Naive B cell (primary cell): ENCODE results near the gene RAD21L1. TPM values are rescaled to one million over a fixed set of nuclear protein-coding genes. Genes with fewer than 3 reads are reported as not detected.
A peak's percentile ranks its signal among the peaks of the same experiment; 100 is the strongest.

ENCODE experiments used
- ATAC-seq, 2 donors: fragments of 150-1000 bp; cut with Tn5 transposase; 2 replicates each; pipeline ENCODE4 v1.10.0; 2021; ENCODE audit warnings: low read depth in 2 of 2, mild to moderate bottlenecking in 2 of 2, moderate library complexity in 2 of 2
- DNase-seq: peaks from one replicate; pipeline ENCODE4 v3.0.0; 2022
- H3K27ac Mint-ChIP-seq, 6 donors: one replicate each; pipeline ENCODE4 v1.8.0; 2020 to 2022; ENCODE audit warnings: mild to moderate bottlenecking in 6 of 6, mixed read lengths in 6 of 6, moderate library complexity in 5 of 6, inconsistent platforms in 2 of 6
- H3K27me3 Mint-ChIP-seq, 3 donors: one replicate each; pipeline ENCODE4 v1.8.0; 2021 to 2022; ENCODE audit warnings: mixed read lengths in 3 of 3, mild to moderate bottlenecking in 1 of 3
- H3K36me3 Mint-ChIP-seq, 2 donors: one replicate each; pipeline ENCODE4 v1.8.0; 2020 to 2022; ENCODE audit warnings: mixed read lengths in 2 of 2, inconsistent platforms in 1 of 2, mild to moderate bottlenecking in 1 of 2
- H3K4me1 Mint-ChIP-seq, 3 donors: one replicate each; pipeline ENCODE4 v1.8.0; 2020 to 2022; ENCODE audit warnings: mixed read lengths in 3 of 3, inconsistent platforms in 1 of 3, mild to moderate bottlenecking in 1 of 3, moderate library complexity in 1 of 3
- H3K4me3 Mint-ChIP-seq, 8 donors: one replicate each; pipeline ENCODE4 v1.8.0; 2020 to 2022; ENCODE audit warnings: mild to moderate bottlenecking in 8 of 8, mixed read lengths in 8 of 8, moderate library complexity in 8 of 8, inconsistent platforms in 2 of 8
- H3K9me3 Mint-ChIP-seq, 7 donors: one replicate each; pipeline ENCODE4 v1.8.0; 2020 to 2022; ENCODE audit warnings: mixed read lengths in 7 of 7, mild to moderate bottlenecking in 5 of 7, inconsistent platforms in 2 of 7, moderate library complexity in 1 of 7
- polyA plus RNA-seq, 6 donors: library from polyadenylated mRNA; unstranded; fragments of 300-500 nt; fragmentation: Illumina TruSeq; gene quantifications; one replicate each; pipeline ENCODE4 v1.2.3, GENCODE V29; 2021; ENCODE audit warnings: low read depth in 6 of 6

RAD21L1 gene
- polyA plus RNA-seq = not detected

DNA sequence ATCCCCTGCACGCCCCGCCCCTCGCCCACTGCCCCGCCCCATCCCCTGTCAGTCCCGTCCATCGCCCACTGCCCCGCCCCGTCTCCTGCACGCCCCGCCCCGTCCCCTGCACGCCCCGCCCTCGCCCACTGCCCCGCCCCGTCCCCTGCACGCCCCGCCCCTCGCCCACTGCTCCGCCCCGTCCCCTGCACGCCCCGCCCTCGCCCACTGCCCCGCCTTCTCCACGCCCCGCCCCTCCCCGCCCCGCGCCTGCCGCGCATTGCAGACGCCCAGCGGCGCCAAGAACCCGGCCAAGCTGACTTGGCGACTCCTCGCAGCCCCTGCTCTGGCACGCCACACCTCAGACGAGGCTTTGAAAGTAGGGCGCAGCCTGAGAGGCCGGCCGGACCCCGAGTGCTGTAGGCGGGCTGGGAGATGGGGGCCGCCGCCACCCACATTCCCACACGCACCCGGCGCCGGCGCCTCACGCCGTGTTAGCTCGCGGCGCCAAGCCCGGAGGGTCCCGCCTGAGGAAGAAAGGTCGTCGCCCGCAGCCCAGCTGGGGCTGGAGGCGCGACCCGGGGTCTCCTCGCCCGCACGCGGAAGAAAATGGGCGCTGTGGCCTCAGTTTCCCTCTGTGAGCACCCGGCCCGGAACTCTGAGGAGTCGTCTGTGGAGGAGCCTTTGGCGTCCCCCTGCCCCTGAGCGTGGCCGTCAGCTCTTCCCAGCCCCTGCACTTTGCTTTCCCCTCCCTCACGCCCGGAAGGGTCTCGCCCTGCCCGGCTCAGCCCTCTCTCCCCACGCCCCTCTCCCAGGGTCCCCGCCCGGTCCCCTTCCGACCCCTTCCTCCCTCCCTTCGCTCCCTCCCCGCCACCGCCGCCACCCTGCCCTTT is at the start of gene RAD21L1:
Gene RAD21L1 (plus strand): TSS at position 262 of the 872 bp plus-strand sequence. CDS start 2,410 bp downstream, outside the sequence.
- H3K9me3 Mint-ChIP-seq = peaks cover 0 to 21% (median 8%) of the 10 kb centered on the region in 7 donors
- peak within 1 kb of the TSS in 1 of 6 donors; percentile 42 for H3K27ac Mint-ChIP-seq
- peak within 1 kb of the TSS; percentile 69 to 91 (median 80) for H3K4me3 Mint-ChIP-seq
- peaks cover 18 to 53% (median 30%) of the 10 kb centered on the region in 3 donors for H3K27me3 Mint-ChIP-seq
- H3K4me1 Mint-ChIP-seq = peaks cover 3 to 16% (median 13%) of the 10 kb centered on the region in 3 donors
- peak; percentile 41 for DNase-seq
- H3K36me3 Mint-ChIP-seq = no peaks in the 10 kb centered on the region
- ATAC-seq = peak; percentile 72 to 79

DNA sequence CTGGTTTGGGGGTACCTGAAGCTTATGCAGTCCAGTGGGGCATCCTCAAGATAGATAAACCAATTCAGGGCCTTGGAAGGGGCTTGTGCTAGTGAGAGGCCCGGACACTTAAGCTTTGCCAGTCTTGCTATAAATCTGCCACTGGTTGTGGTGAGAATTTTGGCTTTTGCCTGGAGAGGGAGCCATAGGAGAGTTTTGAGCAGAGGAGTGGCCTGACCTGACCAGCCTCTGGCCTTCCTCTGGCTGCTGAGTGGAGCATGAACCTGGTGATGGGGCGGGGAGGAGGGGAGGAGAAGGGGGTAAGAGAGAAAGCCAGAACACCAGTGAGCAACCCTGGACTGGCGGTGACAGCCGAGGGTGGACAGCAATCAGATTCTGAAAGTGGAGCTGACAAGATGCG is 48.2 kb upstream of the RAD21L1 start:
- Mint-ChIP-seq H3K27ac (no peak overlapping the region), H3K4me1 (peaks cover 0 to 5% (median 4%) of the 10 kb centered on the region in 3 donors), H3K9me3 (no peaks in the 10 kb centered on the region), H3K27me3 (peaks cover 0 to 8% (median 6%) of the 10 kb centered on the region in 3 donors), H3K36me3 (peaks cover 15 to 21% of the 10 kb centered on the region in 2 donors), H3K4me3 (no peak overlapping the region)
- DNase-seq (no peak), ATAC-seq (no peak)

DNA sequence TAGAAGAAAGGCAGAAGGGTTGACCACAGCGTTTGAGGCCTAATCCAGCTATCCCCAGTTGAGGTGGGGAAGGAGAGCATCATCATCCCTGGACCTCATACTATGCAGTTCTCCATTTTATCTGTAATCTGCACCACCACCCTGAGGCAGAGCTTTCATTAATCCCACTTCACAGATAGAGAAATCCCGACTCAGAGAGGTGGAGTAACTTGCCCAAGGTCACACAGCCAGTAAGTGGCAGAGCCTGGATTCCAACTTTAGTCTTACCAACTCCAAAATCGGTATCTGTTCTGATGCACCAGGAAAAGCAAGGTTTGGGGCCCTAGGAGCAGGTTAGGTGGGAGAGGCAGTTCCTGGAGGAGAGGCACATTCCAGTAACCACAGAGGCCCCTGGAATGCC is 47.7 kb upstream of the RAD21L1 start:
- no peak for ATAC-seq
- peaks cover 12 to 21% of the 10 kb centered on the region in 2 donors for H3K36me3 Mint-ChIP-seq
- DNase-seq = no peak
- peaks cover 0 to 12% (median 10%) of the 10 kb centered on the region in 3 donors for H3K27me3 Mint-ChIP-seq
- peaks cover 0 to 5% (median 4%) of the 10 kb centered on the region in 3 donors for H3K4me1 Mint-ChIP-seq
- no peaks in the 10 kb centered on the region for H3K9me3 Mint-ChIP-seq
- no peak overlapping the region for H3K4me3 Mint-ChIP-seq
- H3K27ac Mint-ChIP-seq = no peak overlapping the region

DNA sequence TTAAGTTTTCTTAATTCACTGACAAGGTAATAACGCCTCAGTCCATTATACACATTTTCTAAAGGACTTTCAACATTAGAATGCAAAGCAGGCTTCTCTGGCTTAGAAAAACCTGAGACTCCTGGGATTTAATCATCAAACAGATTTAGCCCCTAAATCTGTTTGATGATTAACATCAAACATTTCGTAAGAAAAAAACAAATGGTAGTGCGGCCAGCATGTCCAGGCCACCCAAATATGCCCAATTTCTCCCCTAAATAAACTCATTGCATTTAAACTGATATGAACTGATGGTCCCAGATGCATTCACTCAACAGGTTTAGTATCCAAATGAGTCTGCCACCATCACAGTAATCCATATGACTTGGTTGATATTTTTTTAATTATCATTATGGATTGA is 47.2 kb upstream of the RAD21L1 start:
- DNase-seq (no peak), ATAC-seq (no peak)
- peaks cover 7 to 21% of the 10 kb centered on the region in 2 donors for H3K36me3 Mint-ChIP-seq
- peak overlapping the region in 1 of 6 donors; percentile 73 for H3K27ac Mint-ChIP-seq
- no peaks in the 10 kb centered on the region for H3K9me3 Mint-ChIP-seq
- peaks cover 4 to 17% (median 15%) of the 10 kb centered on the region in 3 donors for H3K27me3 Mint-ChIP-seq
- H3K4me1 Mint-ChIP-seq = peaks cover 0 to 5% (median 4%) of the 10 kb centered on the region in 3 donors
- H3K4me3 Mint-ChIP-seq = no peak overlapping the region

DNA sequence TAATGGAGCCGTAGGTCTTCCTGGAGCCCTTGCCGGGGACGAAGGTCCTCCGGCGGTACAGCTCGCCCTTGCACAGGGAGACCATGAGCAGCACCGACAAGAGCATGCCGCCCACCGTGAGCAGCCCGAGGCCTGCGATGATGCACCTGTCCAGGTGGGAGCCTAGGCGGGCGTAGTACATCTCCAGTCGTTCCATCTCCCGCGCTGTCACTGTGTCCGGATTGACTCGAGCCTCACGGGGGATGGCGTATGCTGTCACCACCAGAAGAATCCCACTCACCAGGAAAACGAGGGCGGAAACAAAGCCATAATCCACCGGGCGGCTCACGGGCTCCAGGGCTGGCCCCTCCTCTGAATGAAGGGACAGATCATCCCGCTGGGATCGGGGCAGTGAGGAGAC is 44.9 kb upstream of the RAD21L1 start:
- Mint-ChIP-seq H3K9me3 (peaks cover 0 to 2% (median 0%) of the 10 kb centered on the region in 7 donors), H3K27ac (no peak overlapping the region), H3K4me1 (peaks cover 3 to 11% (median 7%) of the 10 kb centered on the region in 3 donors), H3K4me3 (no peak overlapping the region), H3K27me3 (peaks cover 15 to 33% (median 30%) of the 10 kb centered on the region in 3 donors), H3K36me3 (peaks cover 0 to 7% of the 10 kb centered on the region in 2 donors)
- no peak for DNase-seq
- ATAC-seq = no peak

DNA sequence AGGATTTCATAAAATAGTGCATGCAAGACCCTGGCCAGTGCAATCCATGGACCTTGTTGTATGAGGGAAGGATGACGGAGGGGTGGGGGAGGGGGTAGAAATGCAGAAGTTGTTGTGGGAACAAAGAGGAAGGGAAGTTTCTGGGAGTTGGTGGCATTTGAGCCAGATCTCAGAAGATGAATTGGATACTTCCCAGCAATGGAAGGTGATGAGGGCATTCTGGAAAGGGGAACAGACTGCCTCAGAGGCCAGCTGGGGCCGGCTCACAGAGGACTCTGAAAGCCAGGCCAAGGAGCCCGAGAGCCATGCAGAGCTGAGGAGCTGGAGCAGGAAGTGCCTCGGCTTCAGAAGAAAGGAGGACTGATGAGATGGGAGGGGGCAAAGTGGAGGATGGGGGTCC is 43.7 kb upstream of the RAD21L1 start:
- ATAC-seq = no peak
- no peak for DNase-seq
- Mint-ChIP-seq H3K27ac (peak overlapping the region in 1 of 6 donors; percentile 17), H3K4me1 (peaks cover 5 to 12% (median 7%) of the 10 kb centered on the region in 3 donors), H3K27me3 (peaks cover 15 to 38% (median 35%) of the 10 kb centered on the region in 3 donors), H3K36me3 (no peaks in the 10 kb centered on the region), H3K4me3 (no peak overlapping the region), H3K9me3 (peaks cover 0 to 2% (median 0%) of the 10 kb centered on the region in 7 donors)

DNA sequence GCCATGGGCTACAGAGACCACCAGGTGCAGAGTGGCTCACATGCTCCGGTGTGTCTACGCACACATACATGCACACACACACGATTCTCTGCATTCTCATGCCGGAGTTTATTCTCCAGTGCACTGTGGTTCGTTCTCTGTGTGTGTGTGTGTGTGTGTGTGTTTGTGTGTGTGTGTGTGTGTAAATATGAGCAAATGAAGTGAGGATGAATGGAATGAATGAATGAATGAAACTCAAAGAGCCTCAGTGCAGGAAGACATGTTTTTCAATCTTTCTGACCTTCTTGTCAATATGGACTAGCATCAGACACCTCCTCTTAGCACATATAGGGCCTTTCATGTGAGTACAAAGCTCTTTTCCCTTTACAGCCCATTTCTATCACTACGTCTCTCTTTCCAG is 42.7 kb upstream of the RAD21L1 start:
- H3K27ac Mint-ChIP-seq = no peak overlapping the region
- peak overlapping the region in 3 of 8 donors; percentile 1 to 60 (median 48) for H3K4me3 Mint-ChIP-seq
- H3K4me1 Mint-ChIP-seq = peaks cover 5 to 12% (median 7%) of the 10 kb centered on the region in 3 donors
- H3K9me3 Mint-ChIP-seq = peaks cover 0 to 2% (median 0%) of the 10 kb centered on the region in 7 donors
- H3K36me3 Mint-ChIP-seq = no peaks in the 10 kb centered on the region
- H3K27me3 Mint-ChIP-seq = peaks cover 15 to 38% (median 35%) of the 10 kb centered on the region in 3 donors
- no peak for DNase-seq
- ATAC-seq = no peak

DNA sequence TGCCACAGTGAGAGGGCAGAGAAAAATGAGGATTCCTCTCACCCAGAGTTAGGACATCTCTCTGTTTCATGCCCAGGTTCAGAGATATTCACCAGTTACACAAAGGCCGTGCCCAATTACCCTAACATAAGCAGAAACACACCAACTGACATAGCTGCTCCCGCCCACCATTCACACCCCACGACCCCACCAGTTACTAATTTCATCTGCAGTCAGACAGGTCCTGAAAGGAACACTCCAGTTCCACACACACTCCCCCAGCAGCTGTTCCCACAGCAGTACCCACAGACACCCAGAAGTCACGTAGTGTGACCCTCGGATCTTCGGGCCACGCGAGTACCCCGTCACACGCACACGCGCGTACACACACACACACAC is 41.6 kb upstream of the RAD21L1 start:
- Mint-ChIP-seq H3K36me3 (no peaks in the 10 kb centered on the region), H3K4me3 (peak overlapping the region in 7 of 8 donors; percentile 3 to 83 (median 55)), H3K27me3 (peaks cover 19 to 39% (median 38%) of the 10 kb centered on the region in 3 donors), H3K27ac (no peak overlapping the region), H3K4me1 (peaks cover 5 to 12% (median 7%) of the 10 kb centered on the region in 3 donors), H3K9me3 (peaks cover 0 to 2% (median 0%) of the 10 kb centered on the region in 7 donors)
- ATAC-seq (no peak), DNase-seq (no peak)

DNA sequence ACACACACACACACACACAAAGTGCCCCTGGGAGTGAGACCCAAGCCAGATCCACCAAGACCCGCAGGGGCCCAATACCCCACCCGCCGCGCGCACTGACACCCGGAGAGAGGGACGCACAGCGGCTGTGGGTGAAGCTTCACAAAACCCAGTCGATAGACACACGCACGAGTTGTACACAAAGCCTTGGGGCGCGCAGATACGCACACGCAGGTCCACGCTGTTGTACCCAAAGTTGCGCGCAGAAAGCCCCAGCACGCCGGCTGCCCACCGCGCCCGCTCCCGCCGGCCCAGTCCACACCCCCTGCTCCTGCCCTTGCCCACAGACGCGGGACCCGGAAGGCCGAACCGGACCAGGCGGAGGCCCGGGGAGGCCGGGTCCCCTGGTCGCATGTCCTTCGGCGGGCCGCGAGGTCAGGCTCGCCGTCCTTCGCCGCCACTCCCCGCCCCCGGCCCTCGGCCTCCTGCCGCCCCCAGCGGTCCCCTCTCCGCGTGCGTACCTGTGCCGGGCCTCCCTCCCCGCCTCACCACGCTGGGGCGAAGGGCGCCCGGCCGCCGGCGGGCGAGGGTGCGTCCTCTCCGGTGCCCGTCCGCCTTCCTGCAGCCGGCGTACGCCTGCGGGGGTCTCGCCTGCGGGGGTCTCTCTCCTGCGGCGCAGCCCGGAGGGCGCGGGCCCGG is 41.1 kb upstream of the RAD21L1 start, which contains the start of gene TMEM74B:
Gene TMEM74B (minus strand): TSS at position 344 of the 678 bp plus-strand sequence. CDS start 1,180 bp downstream, outside the sequence.
- Mint-ChIP-seq H3K36me3 (no peaks in the 10 kb centered on the region), H3K27ac (no peak within 1 kb of the TSS), H3K9me3 (peaks cover 0 to 2% (median 0%) of the 10 kb centered on the region in 7 donors), H3K4me3 (peak within 1 kb of the TSS; percentile 37 to 83 (median 72)), H3K4me1 (peaks cover 5 to 12% (median 7%) of the 10 kb centered on the region in 3 donors), H3K27me3 (peaks cover 24 to 44% (median 38%) of the 10 kb centered on the region in 3 donors)
- DNase-seq = no peak
- ATAC-seq = no peak

DNA sequence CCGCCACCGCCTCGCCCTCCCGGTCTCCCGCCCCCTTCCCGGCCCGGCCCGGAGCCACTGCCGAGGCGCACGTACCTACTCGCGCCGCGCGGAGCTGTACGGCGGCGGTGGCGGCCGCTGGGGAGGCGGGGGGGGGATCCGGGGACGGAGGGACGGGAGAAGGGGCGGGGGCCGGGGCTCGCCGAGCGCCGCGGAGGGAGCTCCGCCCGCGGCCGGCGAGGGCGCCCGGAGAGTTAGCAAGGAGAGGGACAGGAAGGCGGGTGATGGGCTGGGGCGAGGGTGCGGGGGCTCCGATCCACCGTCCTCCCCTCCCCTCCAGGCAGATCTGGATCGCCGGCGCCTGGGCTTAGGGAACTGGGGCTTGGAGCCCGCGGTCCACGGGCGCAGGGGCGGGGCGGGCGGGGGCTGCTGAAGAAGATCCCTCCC is 40.5 kb upstream of the RAD21L1 start:
- Mint-ChIP-seq H3K27me3 (peaks cover 29 to 49% (median 38%) of the 10 kb centered on the region in 3 donors), H3K4me1 (peaks cover 5 to 12% (median 7%) of the 10 kb centered on the region in 3 donors), H3K36me3 (no peaks in the 10 kb centered on the region), H3K27ac (no peak overlapping the region), H3K4me3 (peak overlapping the region in 1 of 8 donors; percentile 70), H3K9me3 (peaks cover 0 to 2% (median 0%) of the 10 kb centered on the region in 7 donors)
- ATAC-seq (no peak), DNase-seq (no peak)

DNA sequence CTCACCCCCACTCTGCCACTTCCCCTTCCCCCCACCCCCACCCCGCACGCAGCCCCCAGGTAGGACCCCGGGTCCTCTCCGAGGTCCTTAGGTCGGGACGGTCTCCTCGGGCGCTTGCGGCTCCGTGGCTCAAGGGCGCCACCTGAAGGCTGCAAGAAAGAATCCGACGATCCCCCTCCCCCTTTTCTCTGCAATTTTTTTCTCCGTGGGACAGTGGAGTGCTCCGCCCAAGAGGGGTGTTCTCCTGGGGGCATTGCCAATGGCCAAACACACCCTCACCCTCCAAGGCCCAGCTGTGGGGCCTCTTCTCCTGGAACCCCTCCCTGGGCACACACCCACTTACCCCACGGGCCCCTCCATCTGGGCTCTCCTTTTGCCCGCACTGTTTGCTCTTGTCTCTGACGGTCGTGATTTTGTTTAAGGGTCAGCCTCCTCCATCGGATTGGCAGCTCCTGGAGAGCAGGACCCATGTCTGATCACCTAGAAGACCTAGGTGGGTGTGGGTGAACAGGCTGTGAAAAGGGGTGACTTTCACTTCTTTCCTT is 40.0 kb upstream of the RAD21L1 start:
- peaks cover 5 to 12% (median 7%) of the 10 kb centered on the region in 3 donors for H3K4me1 Mint-ChIP-seq
- peaks cover 0 to 2% (median 0%) of the 10 kb centered on the region in 7 donors for H3K9me3 Mint-ChIP-seq
- peak overlapping the region in 7 of 8 donors; percentile 55 to 82 (median 72) for H3K4me3 Mint-ChIP-seq
- no peaks in the 10 kb centered on the region for H3K36me3 Mint-ChIP-seq
- H3K27me3 Mint-ChIP-seq = peaks cover 34 to 54% (median 38%) of the 10 kb centered on the region in 3 donors
- ATAC-seq (peak; percentile 56 to 61), DNase-seq (peak; percentile 7)
- H3K27ac Mint-ChIP-seq = peak overlapping the region in 1 of 6 donors; percentile 96

DNA sequence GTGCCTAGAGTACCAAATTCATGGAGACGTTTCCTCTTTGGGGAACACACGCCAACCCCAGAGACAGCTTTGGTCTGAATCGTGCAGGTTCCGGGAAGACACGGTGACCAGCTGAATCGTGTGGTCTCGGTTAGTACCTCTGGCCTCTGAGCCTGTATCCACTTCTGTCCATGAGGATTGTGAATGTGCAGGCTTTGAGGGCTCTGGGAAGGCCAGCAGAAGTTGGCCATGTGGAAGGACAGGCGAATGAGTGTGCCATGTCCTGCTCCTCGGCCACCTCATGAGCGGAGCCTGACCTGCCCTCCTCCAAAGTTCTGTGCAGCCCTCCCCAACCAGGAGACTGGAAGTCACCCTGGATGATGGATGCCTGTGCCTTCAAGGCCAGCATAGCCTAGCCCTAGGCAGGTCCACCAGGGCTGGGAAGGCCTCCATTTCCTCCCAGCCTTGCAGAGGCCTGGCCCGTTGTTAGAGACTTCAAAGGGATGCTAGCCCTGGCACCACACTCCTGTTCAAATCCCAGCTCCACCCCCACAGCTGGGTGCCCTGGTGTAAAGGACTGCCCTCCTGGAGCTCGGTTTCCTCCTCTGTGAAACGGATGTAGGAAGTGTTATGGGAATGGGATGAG is 39.4 kb upstream of the RAD21L1 start:
- Mint-ChIP-seq H3K9me3 (peaks cover 0 to 2% (median 0%) of the 10 kb centered on the region in 7 donors), H3K27me3 (peaks cover 36 to 54% (median 38%) of the 10 kb centered on the region in 3 donors), H3K36me3 (no peaks in the 10 kb centered on the region), H3K4me3 (peak overlapping the region in 4 of 8 donors; percentile 55 to 72 (median 71)), H3K4me1 (peaks cover 5 to 12% (median 7%) of the 10 kb centered on the region in 3 donors), H3K27ac (no peak overlapping the region)
- DNase-seq (no peak), ATAC-seq (no peak)
